GM21576 (cell line): ENCODE results near the gene PRF1.

Experiments
- ATAC-seq: cut with Tn5 transposase; IDR thresholded peaks from one replicate; pipeline ENCODE4 v1.9.1; 2021; ENCODE audit warnings: mild to moderate bottlenecking, moderate library complexity; ENCODE audit not compliant: unreplicated experiment

The PRF1 gene

DNA sequence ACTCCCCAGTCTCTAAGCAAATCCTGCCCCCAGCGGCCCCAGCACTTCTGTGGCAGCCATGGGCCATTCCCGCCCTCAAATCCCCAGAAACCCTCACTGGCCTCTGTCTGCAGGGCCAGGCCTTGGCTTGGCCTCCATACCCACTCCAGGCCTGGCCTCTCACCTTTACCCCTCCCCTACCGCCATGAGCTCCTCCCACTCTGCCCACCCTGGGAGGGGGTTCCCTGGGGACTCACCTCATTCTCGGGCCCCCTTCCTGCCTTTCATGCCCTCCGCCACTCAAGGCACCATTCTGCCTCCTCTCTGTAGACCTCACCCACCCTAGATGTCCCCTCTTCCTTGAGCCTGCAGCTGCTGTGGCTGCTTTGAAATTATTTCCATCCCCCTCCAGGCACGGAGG, 41.0 kb downstream of the PRF1 start:
- ATAC-seq = no peak

DNA sequence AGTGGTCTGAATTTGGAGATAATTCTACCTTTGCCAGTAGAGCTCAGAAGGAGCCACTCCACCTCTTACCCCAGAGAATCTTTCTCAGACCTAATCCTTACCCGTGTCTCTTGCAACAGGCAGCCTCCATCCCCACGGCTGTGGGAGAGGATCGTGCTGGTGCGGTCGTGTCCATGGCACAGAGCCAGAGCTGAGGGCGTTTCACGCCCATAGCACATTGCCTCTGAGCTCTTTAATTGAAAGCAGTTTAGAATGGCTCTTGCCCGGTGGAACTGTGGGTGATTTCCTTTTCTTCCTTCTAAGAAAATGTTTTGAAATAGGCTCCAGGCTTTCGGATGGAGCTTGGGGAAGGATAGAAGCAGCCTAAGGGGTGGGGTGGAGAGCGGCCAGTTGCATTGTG, 41.5 kb downstream of the PRF1 start:
- ATAC-seq = no peak

DNA sequence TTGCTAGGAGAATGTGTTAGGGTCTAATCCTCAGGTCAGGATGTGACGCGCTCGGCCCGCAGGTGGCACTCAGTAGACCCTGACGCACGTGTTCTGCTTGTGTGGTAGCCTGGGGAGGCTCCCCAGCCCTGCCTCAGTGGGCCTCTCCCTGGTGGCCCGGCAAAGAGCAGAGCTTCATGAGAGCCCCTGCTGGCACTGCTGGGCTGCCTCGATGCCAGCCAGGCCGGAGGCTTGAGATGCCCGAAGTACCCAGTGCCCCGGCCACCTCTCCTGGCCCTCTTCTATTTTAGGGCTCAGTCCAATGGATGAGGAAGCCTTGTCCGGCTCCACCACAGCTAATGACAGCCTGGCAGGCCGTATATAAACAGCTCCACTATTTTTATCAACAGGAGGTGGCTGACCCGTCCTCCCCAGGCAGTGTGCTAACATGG, 42.0 kb downstream of the PRF1 start:
- ATAC-seq = no peak

DNA sequence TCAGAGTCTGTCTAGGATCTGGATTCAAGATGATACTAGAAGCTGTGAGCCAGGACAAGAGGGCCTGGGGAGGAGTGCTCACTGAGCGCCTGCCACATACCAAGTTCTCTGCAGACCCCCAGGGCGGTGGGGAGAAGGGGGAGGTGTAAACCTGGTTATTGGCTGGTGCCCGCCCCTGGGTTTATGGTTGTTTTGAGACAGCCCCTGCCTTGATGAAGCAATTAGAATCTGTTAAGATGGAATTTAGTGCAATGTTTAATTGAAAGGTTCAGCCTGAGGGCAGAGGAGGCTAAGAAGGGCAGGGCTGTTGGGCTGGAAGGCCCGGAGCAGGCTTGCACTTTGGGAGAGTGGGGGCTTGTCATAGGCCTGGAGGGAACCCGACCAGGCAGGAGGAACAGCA, 42.7 kb downstream of the PRF1 start:
- ATAC-seq = no peak

DNA sequence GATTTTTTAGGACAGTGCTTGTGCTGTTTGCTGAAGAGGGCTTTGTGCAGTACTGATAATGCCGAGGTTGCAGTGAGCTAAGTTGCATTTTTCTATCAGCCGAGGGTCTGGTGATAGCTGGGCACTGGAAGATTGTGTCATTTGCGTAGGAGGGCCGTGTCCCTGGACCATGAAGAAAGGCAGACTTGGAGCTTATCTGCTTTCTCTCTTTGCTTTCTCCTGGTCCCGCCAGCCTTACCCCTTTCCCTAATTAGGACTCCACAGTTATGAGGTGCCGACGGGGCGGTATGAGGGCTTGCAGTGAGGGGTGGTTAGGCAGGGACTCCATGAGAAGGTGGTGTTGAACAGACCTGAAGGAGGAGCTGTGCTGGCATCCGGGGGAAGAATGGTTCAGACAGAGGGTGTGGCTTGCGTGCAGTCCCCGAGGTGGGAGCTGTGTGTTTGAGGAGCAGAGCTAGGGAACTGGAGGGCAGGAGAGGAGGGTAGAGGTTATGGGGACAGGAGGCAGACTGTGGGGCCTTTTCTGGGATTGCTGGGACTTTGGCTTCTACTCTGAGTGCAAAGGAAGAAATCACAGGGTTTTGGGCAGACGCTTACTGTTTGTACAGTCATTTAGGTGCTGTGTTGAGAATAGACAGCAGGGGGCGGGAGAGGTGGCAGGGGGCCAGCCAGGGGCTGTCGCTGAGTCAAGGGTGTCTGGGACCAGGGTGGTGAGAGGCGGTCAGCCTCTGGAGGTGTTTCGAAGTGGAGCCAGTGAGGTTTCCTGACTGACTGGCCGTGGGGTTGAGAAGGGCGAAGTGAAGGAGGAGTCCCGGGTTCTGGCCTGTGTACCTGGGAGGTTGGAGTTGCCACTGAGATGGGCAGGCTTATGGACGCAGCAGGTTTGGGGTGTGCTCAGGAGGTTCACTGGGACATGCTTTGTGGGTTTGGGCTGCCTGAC, 43.4 kb downstream of the PRF1 start:
- ATAC-seq = no peak

DNA sequence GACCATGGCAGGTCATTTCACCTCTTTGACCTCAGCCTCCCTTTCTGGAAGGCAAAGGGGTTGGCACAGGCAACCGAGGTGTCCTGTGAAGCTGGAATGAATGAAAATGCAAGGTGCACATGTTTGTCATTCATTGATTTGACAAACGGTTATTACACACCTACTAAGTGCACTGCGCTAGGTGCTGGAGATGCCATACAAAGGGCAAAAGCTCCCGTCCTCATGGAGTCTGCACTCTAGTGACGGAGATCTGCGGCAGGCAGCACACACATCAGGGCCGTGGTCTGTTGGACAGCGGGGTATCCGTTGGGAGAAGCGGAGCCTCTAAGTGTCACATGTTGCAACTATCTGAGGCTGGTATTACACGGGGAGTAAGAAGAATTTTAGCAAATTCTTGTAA, 44.2 kb downstream of the PRF1 start:
- no peak for ATAC-seq

DNA sequence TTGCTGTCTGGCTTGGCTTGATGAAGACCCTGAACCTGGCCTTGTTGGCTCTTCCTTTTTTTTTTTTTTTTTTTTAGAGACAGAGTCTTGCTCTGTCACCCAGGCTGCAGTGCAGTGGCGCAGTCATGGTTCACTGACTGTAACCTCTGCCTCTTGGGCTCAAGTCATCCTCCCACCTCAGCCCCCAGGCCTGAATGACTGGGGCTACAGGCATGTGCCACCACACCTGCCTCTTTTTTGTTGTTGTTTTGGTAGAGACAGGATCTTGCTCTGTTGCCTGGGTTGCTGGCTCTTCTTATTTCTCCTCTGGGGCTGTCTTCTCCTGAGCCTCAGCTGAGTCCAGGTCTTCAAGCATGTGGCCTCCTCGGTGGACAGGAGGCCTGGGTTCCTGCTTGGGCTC, 44.7 kb downstream of the PRF1 start:
- ATAC-seq = no peak

DNA sequence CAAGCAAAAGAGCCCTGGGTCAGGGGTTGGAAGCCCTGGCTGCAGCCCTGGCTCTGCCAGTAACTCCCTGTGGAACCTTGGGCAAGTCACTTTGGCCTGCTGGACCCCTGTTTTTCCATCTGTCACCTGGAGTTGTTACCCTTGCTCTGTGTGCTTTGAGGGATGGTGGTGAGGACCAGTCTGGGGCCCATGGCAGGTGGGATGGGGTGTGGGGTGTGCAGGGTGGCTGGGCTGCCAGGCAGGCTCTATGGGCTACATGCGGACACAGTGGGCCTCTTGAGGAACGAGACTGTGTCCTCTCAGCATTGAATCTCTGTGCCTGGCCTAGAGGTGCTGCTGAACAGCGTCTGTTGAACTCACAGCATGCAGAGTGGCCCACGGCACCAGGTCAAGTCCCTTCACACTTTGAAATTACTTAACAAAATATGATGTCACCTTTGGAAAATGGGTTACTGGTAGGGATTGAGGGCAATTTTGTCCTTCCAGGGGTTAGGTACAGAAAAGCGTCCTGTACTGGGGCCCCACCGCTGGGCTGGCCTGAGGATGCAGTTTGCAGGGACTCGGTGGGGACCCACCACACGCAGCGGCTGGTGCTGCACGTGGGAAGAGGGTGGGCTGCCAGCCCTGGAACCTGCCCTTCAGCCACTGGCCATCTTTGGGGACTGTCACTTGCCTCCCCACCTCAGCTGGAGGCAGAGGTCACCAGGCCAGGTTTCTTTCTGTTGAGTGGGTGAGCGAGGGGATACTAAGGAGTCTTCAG, 45.3 kb downstream of the PRF1 start:
- no peak for ATAC-seq

DNA sequence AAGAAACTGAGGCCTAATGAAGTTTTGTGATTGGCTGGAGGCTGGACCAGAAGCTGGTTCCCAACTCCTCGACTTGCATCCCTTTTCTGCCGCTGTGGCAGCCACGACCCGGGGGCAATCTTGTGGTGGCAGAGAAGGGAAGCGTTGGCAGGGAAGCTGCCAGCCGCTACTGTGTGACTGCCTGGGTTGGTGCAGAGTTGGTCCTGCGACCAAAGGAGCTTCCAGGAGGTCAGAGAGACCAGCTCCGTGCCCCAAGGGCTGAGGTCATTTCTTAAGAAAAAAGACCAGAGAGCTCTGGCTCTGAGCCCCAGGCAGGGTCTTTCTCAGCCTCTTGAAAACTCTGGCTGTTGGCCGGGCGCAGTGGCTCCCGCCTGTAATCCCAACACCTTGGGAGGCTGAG, 47.2 kb downstream of the PRF1 start:
- ATAC-seq = no peak

DNA sequence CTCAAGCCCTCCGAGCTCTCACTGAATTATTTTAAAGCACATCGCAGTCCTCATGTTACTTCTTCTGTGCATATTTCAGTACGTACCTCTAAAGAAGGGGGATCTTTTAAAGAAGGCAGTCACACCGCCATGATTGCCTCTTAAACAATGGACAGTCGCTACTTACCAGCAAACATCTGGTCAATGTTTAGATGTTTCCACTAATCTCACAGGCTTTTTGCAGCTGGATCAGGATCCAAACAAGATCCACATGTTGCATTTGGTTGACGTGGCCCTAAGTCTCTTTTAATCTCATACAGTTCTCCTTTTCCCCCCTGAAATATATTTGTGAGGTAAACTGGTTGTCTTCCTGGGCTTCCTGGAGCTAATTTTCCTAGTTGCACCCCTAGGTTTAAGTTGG, 50.0 kb downstream of the PRF1 start:
- no peak for ATAC-seq

DNA sequence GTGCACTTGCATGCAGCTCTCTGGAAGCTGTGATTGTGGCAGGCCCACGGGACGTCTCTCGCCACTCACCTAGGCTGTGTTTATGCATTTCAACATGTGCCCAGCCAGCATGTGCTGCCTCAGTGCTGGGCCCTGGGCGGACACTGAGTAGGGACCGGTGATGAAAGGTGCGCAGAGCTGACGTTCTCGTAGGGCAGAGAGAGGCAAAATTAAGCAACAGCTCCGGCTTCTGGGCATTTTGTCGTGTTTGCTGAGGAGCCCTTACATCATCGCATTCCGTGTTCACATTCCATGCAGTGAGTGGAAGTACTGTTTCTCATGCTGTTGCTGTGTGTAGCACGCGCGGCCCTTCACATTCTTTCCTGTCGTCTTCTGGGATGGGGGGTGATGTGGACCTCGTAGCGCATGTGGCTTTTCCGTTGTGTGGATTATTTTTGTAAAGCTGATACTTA, 50.5 kb downstream of the PRF1 start:
- ATAC-seq = no peak

DNA sequence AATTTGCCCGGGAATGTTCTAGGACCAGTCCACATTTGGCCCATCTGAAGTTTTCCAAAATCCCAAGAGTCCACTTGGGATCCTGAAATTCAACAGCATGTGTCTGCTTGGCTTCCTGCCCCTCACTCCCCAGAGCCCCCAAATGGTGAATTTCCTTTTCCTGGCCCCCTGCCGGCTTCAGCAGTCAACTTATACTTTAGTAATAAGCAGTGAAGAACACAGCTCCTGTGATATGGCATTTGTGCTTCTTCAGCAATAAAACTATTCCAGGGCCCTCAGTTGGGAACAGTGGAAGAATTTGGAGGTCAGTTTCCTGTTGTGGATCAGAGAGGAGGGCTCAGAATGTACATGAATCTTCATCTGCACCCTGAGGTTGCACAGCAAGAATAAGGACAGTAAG, 51.1 kb downstream of the PRF1 start:
- ATAC-seq = no peak

DNA sequence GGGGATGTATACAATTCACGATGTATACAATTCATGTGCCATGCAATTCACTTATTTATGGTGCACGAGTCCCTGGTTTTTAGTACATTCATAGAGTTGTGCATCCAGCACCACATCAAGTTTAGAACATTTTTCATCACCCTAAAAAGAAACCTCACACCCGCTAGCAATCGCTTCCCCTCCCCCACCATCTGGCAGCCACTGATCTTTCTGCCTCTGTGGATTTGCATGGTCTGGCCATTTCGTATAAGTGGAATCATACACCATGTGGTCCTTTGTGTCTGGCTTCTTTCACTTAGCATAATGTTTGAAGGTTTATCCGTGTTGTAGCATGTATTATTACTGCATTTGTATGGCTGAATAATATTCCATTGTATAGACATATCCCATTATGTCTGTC, 52.1 kb downstream of the PRF1 start:
- ATAC-seq = no peak

DNA sequence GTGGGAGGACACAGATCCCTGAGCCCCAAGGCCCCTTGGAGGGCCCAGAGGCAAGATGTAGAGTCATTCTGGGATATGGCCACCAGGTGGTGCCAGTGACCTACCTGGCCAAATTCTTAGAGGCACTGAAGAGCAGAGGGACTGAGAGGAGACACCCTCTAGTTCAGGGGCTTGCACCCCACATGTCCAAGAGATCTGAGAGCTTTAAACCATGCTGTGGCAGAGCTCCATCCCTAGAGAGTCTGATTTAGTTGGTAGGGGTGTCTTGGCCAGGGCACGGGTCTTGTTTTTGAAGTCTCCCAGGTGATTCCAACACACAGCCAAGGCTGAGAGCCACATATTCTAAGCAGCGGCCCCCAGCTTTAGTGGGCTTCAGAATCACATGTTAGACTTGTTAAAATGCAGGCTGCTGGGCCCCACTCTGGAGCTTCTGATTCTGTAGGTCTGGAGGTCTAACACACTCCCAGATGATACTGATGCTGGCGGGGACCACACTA, 52.5 kb downstream of the PRF1 start:
- ATAC-seq = no peak

DNA sequence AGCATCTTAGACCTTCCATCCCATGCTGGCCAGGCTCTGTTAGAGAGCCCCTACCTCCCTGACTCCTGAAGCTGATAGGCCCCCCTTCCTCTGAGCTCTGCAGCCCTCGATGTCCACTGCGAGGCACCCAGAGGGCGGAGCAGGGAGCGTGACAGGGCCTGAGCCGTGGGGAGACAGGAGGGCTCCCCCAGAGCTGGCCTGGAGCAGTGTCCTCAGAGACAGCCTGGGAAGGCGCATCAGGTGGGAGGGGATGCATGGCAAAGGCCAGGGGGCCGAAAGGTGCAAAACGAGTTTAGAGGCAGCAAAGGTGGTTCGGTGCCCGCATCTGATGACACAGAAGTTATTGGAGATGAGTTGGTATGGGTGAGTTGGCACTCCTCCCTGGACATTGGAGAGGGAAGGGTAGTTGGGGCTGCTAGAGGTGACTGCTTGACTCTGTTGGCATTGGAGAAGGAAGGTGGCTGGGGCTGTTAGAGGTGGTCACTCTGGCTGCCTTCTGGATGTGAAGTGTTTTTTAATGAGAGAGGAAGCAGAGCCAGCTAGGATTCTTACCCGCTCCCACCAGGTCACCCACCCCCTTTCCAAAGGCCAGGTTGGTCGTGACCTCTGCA, 53.1 kb downstream of the PRF1 start:
- ATAC-seq = no peak
